Measurements from ENCODE around the gene PLB1. TPM values are rescaled to one million over a fixed set of nuclear protein-coding genes. Genes with fewer than 3 reads are reported as not detected.

Gene PLB1
- total RNA-seq, 1 donor from 2014 or later = 2.4 TPM

GRCh38 chr2:28565720-28566295 lies 69.9 kb downstream of the PLB1 start:
- DNase-seq = peak; percentile 32

- peak; percentile 95 for DNase-seq
Observed at GRCh38 chr2:28566521-28567041, 70.7 kb downstream of the PLB1 start.

GRCh38 chr2:28567061-28567471 lies 71.2 kb downstream of the PLB1 start:
- DNase-seq = no peak

GRCh38 chr2:28568036-28568435 lies 72.2 kb downstream of the PLB1 start:
- DNase-seq = no peak

- DNase-seq = peak; percentile 35
Observed at GRCh38 chr2:28568533-28568932, 72.7 kb downstream of the PLB1 start.

- no peak for DNase-seq
Observed at GRCh38 chr2:28570431-28570830, 74.6 kb downstream of the PLB1 start.

GRCh38 chr2:28576714-28577113 lies 80.9 kb downstream of the PLB1 start:
- no peak for DNase-seq

GRCh38 chr2:28577791-28578680 lies 82.2 kb downstream of the PLB1 start:
- no peak for DNase-seq

GRCh38 chr2:28578774-28579173 lies 82.9 kb downstream of the PLB1 start:
- no peak for DNase-seq

- no peak for DNase-seq
Observed at GRCh38 chr2:28579606-28580005, 83.7 kb downstream of the PLB1 start.

GRCh38 chr2:28580078-28580477 lies 84.2 kb downstream of the PLB1 start:
- no peak for DNase-seq

GRCh38 chr2:28581312-28581711 lies 85.5 kb downstream of the PLB1 start:
- no peak for DNase-seq

GRCh38 chr2:28582152-28582551 lies 86.3 kb downstream of the PLB1 start:
- DNase-seq = no peak

GRCh38 chr2:28582595-28582994 lies 86.7 kb downstream of the PLB1 start:
- no peak for DNase-seq

GRCh38 chr2:28583899-28584553 lies 88.2 kb downstream of the PLB1 start:
- DNase-seq = peak; percentile 79

- no peak for DNase-seq
Observed at GRCh38 chr2:28586867-28587266, 91.0 kb downstream of the PLB1 start.

GRCh38 chr2:28587526-28588291 lies 91.8 kb downstream of the PLB1 start:
- DNase-seq = no peak

GRCh38 chr2:28588292-28588670 lies 92.4 kb downstream of the PLB1 start:
- no peak for DNase-seq

GRCh38 chr2:28589746-28590463 lies 94.0 kb downstream of the PLB1 start:
- DNase-seq = no peak

- peak; percentile 61 for DNase-seq
Observed at GRCh38 chr2:28590496-28591301, 94.8 kb downstream of the PLB1 start.
